Adipocyte (in vitro differentiated cells): ENCODE data around the gene SLC39A7.

Experiments
- DNase-seq: peaks from one replicate; pipeline ENCODE4 v3.0.0-alpha.2; 2015; ENCODE audit warnings: low read depth
- H3K27me3 ChIP-seq: replicated peaks from 2 replicates; pipeline ENCODE4 v1.7.0; 2013; ENCODE audit warnings: mild to moderate bottlenecking, low read length, moderate library complexity; ENCODE audit not compliant: control insufficient read depth, insufficient read depth
- H3K36me3 ChIP-seq: 2 replicates; pipeline ENCODE4 v1.7.0; 2013; ENCODE audit warnings: low read length, mild to moderate bottlenecking, moderate library complexity; ENCODE audit not compliant: control insufficient read depth, insufficient read depth, severe bottlenecking
- H3K4me1 ChIP-seq: 2 replicates; pipeline ENCODE4 v1.7.0; 2013; ENCODE audit warnings: mild to moderate bottlenecking, low read length, moderate library complexity; ENCODE audit not compliant: control insufficient read depth, insufficient read depth
- H3K4me3 ChIP-seq: 2 replicates; pipeline ENCODE4 v1.7.0; 2013; ENCODE audit warnings: mild to moderate bottlenecking, low read length, moderate library complexity
- H3K9ac ChIP-seq: 2 replicates; pipeline ENCODE4 v1.7.0; 2013; ENCODE audit warnings: mild to moderate bottlenecking, low read length, moderate library complexity
- H3K9me3 ChIP-seq: 2 replicates; pipeline ENCODE4 v1.7.0; 2013; ENCODE audit warnings: mild to moderate bottlenecking, low read length, moderate library complexity; ENCODE audit not compliant: control insufficient read depth

The SLC39A7 gene

DNA sequence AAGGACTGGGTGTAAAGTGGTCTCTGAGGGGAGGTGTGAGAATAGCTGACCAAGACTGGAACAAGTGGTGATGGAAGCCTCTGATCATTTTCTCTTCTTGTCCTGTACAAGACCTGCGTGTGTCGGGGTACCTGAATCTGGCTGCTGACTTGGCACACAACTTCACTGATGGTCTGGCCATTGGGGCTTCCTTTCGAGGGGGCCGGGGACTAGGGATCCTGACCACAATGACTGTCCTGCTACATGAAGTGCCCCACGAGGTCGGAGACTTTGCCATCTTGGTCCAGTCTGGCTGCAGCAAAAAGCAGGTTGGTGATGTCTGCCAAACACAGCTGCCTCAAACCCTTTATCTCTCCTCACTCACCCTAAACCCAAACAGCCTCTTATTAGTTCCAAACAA is 2.1 kb downstream of the SLC39A7 start:
- Histone ChIP-seq H3K4me1 (peaks cover 66% of the 10 kb centered on the region), H3K9ac (peak overlapping the region; percentile 95)
- DNase-seq = no peak

DNA sequence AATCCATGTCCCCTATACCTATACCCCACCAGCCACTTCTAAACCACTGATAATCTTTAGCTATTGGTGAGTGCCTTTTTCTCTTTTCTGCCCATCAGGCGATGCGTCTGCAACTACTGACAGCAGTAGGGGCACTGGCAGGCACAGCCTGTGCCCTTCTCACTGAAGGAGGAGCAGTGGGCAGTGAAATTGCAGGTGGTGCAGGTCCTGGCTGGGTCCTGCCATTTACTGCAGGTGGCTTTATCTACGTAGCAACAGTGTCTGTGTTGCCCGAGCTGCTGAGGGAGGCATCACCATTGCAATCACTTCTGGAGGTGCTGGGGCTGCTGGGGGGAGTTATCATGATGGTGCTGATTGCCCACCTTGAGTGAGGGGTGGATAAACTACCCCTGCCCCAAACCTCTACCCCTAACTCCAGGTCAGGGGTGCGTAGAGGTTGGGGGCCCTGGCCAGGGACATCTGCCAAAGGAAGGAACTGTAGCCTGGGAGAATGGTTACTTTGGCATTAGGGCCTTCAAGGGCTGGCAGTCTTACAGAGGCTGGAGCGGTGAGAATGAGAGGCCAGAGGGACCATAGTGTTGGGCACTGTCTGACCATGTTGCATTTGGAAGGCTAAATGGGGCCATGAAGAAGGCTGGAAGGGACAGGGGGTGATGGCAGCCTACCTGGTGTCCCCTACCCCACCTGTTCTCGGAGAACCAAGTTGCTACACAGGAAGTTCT is 2.9 kb downstream of the SLC39A7 start:
- Histone ChIP-seq H3K36me3 (peaks cover 26% of the 10 kb centered on the region), H3K4me1 (peaks cover 58% of the 10 kb centered on the region), H3K9ac (peak overlapping the region; percentile 10), H3K4me3 (peak overlapping the region; percentile 84), H3K27me3 (no peaks in the 10 kb centered on the region), H3K9me3 (no peaks in the 10 kb centered on the region)
- no peak for DNase-seq

More for the DNA sequence above, 2.1 kb downstream of the SLC39A7 start:
- Histone ChIP-seq H3K4me3 (peak overlapping the region; percentile 93), H3K9me3 (no peaks in the 10 kb centered on the region), H3K27me3 (no peaks in the 10 kb centered on the region), H3K36me3 (peaks cover 26% of the 10 kb centered on the region)

DNA sequence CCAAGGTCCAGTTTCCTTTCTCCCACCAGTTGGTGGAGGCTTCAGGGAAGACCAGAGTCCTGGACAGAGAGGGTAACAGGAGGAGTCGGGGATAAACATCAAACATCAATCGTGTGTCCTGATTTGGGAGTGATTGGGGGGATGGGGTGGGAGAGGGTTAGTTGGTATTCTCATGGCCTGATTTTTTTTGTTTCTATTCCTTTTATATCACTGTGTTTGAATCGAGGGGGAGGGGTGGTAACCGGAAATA is 3.4 kb downstream of the SLC39A7 start:
- H3K27me3 ChIP-seq = no peaks in the 10 kb centered on the region
- no peak for DNase-seq
- peak overlapping the region; percentile 10 for H3K9ac ChIP-seq
- peaks cover 26% of the 10 kb centered on the region for H3K36me3 ChIP-seq
- H3K4me3 ChIP-seq = peak overlapping the region; percentile 84
- H3K9me3 ChIP-seq = no peaks in the 10 kb centered on the region
- peaks cover 59% of the 10 kb centered on the region for H3K4me1 ChIP-seq

DNA sequence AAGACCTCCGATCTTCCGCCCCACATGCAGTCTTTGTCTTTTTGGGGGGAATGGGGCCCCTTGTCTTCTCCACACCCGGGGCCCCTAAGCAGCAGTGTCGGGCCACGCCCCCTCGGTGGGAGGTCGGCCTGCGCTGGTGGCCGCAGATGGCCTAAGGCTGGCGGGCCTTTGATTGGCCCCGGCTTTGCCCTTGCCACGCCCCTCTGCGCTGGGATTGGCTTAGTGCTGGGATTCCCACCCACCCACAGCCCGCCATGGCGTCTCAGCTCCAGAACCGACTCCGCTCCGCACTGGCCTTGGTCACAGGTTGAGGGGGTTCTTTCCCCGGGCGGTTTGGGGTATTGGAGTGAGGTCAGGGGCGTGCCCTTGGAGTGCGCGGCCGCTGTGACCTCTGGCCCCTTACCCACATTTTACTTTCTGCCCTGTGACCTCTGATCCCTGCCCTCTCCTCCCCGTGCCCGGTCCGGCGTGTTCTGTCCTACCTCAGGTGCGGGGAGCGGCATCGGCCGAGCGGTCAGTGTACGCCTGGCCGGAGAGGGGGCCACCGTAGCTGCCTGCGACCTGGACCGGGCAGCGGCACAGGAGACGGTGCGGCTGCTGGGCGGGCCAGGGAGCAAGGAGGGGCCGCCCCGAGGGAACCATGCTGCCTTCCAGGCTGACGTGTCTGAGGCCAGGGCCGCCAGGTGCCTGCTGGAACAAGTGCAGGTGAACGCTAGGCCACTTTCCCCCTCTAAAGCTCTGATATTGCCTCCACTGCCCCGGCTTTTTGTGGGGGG is 3.9 kb downstream of the SLC39A7 start, which contains the start of gene HSD17B8:
Gene HSD17B8 (plus strand): TSS at position 241 of the 776 bp plus-strand sequence. CDS start 14 bp downstream, at position 255.
- H3K4me3 ChIP-seq = peak within 1 kb of the TSS; percentile 84
- DNase-seq = peak; percentile 97
- no peaks in the 10 kb centered on the region for H3K9me3 ChIP-seq
- H3K9ac ChIP-seq = peak within 1 kb of the TSS; percentile 84
- H3K27me3 ChIP-seq = no peaks in the 10 kb centered on the region
- H3K4me1 ChIP-seq = peaks cover 54% of the 10 kb centered on the region
- peaks cover 29% of the 10 kb centered on the region for H3K36me3 ChIP-seq

DNA sequence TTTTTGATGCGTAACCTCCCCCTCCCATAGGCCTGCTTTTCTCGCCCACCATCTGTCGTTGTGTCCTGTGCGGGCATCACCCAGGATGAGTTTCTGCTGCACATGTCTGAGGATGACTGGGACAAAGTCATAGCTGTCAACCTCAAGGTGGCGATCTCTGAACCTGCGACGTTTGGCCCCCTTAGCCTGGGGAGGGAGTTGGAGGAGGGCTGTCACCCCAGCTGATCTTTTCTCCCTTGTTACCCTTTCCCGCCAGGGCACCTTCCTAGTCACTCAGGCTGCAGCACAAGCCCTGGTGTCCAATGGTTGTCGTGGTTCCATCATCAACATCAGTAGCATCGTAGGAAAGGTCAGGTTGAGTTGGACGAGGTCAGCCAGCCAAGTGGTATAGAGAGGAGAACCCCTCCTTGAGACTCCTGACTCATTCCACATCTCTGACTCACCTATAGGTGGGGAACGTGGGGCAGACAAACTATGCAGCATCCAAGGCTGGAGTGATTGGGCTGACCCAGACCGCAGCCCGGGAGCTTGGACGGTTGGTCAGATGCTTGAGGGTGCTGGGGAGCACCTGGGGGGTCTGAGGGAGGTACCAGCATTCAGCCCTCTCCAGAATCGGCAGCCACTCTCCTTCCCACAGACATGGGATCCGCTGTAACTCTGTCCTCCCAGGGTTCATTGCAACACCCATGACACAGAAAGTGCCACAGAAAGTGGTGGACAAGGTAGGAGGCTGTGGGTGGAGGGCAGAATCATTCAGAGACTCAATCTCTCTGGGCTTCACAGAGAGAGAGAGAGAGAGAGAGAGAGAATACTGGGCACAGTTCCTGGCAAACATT is 4.7 kb downstream of the SLC39A7 start:
- peaks cover 37% of the 10 kb centered on the region for H3K36me3 ChIP-seq
- peaks cover 53% of the 10 kb centered on the region for H3K4me1 ChIP-seq
- DNase-seq = no peak
- no peaks in the 10 kb centered on the region for H3K9me3 ChIP-seq
- H3K4me3 ChIP-seq = peak overlapping the region; percentile 84
- H3K27me3 ChIP-seq = no peaks in the 10 kb centered on the region
- H3K9ac ChIP-seq = peak overlapping the region; percentile 84

DNA sequence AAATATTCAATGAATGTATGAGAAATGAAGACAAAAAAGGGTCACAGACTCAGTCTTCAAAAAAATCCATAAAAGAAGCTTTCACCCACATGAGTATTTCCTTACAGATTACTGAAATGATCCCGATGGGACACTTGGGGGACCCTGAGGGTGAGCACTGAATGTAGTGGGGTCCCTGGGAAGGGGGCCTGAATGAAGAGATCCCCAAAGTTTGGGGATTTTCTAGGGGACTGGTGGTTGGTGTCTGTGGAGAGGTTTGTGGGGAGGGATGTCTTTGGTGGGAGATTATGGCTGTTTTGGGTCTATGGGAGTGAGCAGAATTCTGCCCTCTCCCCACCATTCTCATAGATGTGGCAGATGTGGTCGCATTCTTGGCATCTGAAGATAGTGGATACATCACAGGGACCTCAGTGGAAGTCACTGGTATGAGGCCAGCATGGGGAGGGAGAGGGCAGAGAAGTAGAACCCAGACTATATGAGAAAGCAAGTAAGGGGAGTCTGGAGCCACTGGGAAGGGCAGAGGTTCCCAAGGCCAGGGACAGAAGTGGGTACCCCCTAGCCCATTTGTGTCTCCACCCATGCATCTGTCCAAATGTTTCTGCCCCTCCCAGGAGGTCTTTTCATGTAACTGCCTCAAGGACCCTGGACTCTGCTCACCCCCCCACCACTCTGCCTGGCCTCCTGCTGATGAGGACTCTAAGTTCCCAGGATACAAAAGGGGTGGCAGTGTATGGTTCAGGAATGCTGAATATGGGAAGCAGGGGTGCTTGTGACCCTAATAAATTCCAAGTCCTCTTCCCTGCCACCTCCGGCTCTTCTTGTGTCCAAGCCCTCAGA is 5.6 kb downstream of the SLC39A7 start:
- no peak overlapping the region for H3K4me3 ChIP-seq
- H3K27me3 ChIP-seq = no peaks in the 10 kb centered on the region
- peaks cover 42% of the 10 kb centered on the region for H3K36me3 ChIP-seq
- no peaks in the 10 kb centered on the region for H3K9me3 ChIP-seq
- peaks cover 53% of the 10 kb centered on the region for H3K4me1 ChIP-seq
- DNase-seq = no peak
- no peak overlapping the region for H3K9ac ChIP-seq

DNA sequence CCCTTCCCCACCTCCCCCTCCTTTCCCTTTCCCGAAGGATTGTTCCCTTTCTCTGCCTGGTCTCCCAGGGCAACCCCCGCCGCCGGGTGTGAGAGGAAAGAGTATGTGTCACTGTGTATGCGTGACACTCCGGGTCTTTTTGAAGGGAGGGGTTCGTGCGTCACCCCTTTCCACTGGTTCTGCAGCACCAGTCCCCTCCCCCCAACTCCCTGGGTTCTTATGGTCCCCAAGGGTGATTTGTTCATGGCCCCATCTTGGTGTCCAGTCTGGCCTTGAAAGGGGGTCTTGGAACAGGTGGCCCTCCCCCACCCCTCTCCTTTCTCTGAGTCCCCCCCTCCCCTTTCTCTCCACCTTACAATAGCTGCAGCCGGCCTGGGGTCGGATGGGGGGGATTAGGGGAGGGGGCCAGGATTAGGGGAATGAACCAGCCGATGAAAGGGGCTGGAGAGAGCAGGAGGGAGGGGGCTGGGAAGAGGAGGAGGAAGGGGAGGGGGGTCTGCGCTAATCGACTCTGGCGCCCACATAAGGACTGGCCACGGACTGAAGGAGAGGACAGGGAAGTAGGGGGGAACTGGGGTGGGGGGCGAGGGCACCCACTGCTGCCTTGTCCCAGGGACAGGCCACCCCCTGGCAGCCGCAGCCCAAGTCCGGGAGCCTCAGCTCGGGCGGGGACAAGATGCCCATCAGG is 6.3 kb downstream of the SLC39A7 start:
- Histone ChIP-seq H3K9me3 (no peaks in the 10 kb centered on the region), H3K4me1 (peaks cover 48% of the 10 kb centered on the region), H3K27me3 (no peaks in the 10 kb centered on the region), H3K36me3 (peaks cover 38% of the 10 kb centered on the region), H3K9ac (peak overlapping the region; percentile 99), H3K4me3 (peak overlapping the region; percentile 95)
- peak; percentile 47 for DNase-seq

DNA sequence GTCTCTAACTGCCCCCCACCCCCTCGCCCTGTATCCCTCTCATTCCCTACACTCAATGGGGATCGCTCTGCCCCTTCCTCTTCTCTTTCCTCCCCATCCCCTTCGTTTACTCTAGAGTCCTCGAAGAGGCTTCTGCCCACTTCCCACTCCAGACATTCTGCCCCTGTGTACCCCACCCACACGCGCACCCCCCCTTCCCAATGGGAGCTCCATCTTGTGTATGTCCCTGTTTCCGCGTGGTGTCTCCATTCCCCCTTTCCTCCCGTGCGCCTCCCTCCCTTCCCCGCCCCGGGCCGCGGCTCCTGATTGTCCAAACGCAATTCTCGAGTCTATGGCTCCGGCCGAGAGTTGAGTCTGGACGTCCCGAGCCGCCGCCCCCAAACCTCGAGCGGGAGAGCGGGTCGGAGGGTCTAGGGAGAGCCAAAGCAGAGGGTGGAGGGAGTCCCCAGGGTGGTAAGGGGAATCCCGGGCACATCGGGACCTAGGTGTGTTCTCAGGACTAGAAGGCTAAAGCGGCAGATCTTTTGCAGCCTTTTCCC is 7.0 kb downstream of the SLC39A7 start:
- peaks cover 45% of the 10 kb centered on the region for H3K4me1 ChIP-seq
- H3K36me3 ChIP-seq = peaks cover 32% of the 10 kb centered on the region
- peak overlapping the region; percentile 99 for H3K9ac ChIP-seq
- H3K27me3 ChIP-seq = no peaks in the 10 kb centered on the region
- peak overlapping the region; percentile 95 for H3K4me3 ChIP-seq
- DNase-seq = peak; percentile 87
- H3K9me3 ChIP-seq = no peaks in the 10 kb centered on the region

DNA sequence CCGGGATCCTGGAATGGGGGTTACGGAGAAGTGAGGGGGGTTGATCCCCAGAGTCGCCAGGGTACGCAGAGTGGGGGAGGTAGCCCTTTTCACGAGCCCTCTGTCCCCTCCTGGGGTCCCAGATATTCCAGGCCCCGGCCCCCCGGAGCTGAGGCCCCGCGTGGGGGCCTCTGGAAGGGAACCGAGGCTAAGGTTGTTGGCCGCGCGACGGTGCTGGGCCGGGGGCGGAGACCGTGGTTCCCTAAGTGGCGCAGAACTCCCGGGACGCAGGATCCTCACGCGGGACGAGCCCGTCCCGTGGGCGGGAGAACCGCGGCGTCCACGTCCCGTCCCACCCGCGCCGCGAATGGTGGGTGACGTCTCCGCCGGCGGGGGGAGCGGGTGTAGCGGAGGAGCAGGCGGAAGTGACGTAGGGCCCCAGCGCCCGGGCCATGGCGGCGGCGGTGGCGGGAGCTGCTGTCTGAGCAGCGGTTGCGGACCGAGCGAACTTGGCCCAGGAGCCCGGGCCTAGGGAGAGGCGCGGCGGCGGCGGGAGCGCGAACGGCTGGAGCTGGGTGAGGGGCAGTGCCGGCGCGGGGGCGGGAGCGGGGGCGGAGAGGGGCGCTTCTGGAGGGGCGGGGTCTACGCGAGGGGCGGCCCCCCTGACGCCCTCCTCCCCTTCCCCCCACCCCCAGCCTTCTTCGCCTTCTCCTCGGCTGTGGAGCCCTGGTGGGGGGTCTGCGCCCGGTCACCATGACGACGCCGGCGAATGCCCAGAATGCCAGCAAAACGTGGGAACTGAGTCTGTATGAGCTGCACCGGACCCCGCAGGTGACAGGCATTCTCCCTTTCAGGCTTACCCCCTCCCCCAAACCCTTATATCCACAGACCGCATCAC is 7.7 kb downstream of the SLC39A7 start, which contains the start of gene RING1:
Gene RING1 (plus strand): TSS at position 410 of the 877 bp plus-strand sequence. CDS start 323 bp downstream, at position 733.
- Histone ChIP-seq H3K9ac (peak within 1 kb of the TSS; percentile 99), H3K27me3 (no peaks in the 10 kb centered on the region), H3K4me3 (peak within 1 kb of the TSS; percentile 95), H3K9me3 (no peaks in the 10 kb centered on the region), H3K36me3 (peaks cover 25% of the 10 kb centered on the region), H3K4me1 (peaks cover 43% of the 10 kb centered on the region)
- peak; percentile 96 for DNase-seq
